HG02798 (cell line): ENCODE data around the gene LSP1.

Source experiments
- ATAC-seq: cut with Tn5 transposase; IDR thresholded peaks from one replicate; pipeline ENCODE4 v1.9.1; 2021; ENCODE audit warnings: mild to moderate bottlenecking; ENCODE audit not compliant: unreplicated experiment, poor library complexity

The LSP1 gene

GRCh38 chr11:1887451-1888346, 34.8 kb downstream of the LSP1 start:
- ATAC-seq: no peak

GRCh38 chr11:1888347-1888753, 35.5 kb downstream of the LSP1 start:
- ATAC-seq: no peak

- no peak for ATAC-seq
Measured at GRCh38 chr11:1888811-1889210, 35.9 kb downstream of the LSP1 start.

GRCh38 chr11:1889224-1889930, 36.5 kb downstream of the LSP1 start:
- no peak for ATAC-seq

GRCh38 chr11:1889941-1890855, 37.3 kb downstream of the LSP1 start:
- ATAC-seq: no peak

- no peak for ATAC-seq
Measured at GRCh38 chr11:1890856-1891830, 38.3 kb downstream of the LSP1 start.

- ATAC-seq: no peak
Measured at GRCh38 chr11:1891831-1892115, 38.9 kb downstream of the LSP1 start, which contains the start of gene PRR33. Gene PRR33, minus strand, starts transcription at chr11:1891895. Its CDS starts 1,311 bp downstream, at chr11:1890584.

- no peak for ATAC-seq
Measured at GRCh38 chr11:1892116-1892515, 39.2 kb downstream of the LSP1 start.

GRCh38 chr11:1892558-1892957, 39.7 kb downstream of the LSP1 start:
- ATAC-seq: no peak

- no peak for ATAC-seq
Measured at GRCh38 chr11:1893581-1894359, 40.9 kb downstream of the LSP1 start.

- no peak for ATAC-seq
Measured at GRCh38 chr11:1894759-1895158, 41.9 kb downstream of the LSP1 start.

GRCh38 chr11:1896468-1896867, 43.6 kb downstream of the LSP1 start:
- ATAC-seq: no peak

- no peak for ATAC-seq
Measured at GRCh38 chr11:1896923-1897322, 44.0 kb downstream of the LSP1 start.

- no peak for ATAC-seq
Measured at GRCh38 chr11:1899090-1899489, 46.2 kb downstream of the LSP1 start.

- ATAC-seq: no peak
Measured at GRCh38 chr11:1899686-1900085, 46.8 kb downstream of the LSP1 start.

GRCh38 chr11:1906181-1906580, 53.3 kb downstream of the LSP1 start:
- ATAC-seq: no peak

GRCh38 chr11:1906611-1907423, 53.9 kb downstream of the LSP1 start:
- ATAC-seq: no peak

GRCh38 chr11:1908618-1909017, 55.7 kb downstream of the LSP1 start:
- ATAC-seq: no peak
